Lower leg skin (tissue), 3 donors: ENCODE data around the gene CD83.

ENCODE experiments used
- CTCF ChIP-seq, 3 donors: fragments of 450-650 bp; IDR thresholded peaks; one replicate each; pipeline ENCODE4 v1.5.1; 2016; ENCODE audit warnings: antibody characterized with exemption in 3 of 3, mild to moderate bottlenecking in 3 of 3, moderate library complexity in 2 of 3
- POLR2A ChIP-seq, 2 donors: fragments of 450-650 bp; IDR thresholded peaks; one replicate each; pipeline ENCODE4 v1.6.1; 2016 to 2017; ENCODE audit warnings: antibody characterized with exemption in 2 of 2, mild to moderate bottlenecking in 1 of 2, moderate library complexity in 1 of 2

- no peak for TF ChIP-seq CTCF (IDR thresholded peaks at IDR 0.05)
- TF ChIP-seq POLR2A (IDR thresholded peaks at IDR 0.05) = no peak
Observed at GRCh38 chr6:14118091-14118439, 493 bp downstream of the CD83 start.
